ENCODE results near the gene ATP6V1B1.

The ATP6V1B1 gene

GRCh38 chr2:70928366-70928765 lies 7.3 kb upstream of the ATP6V1B1 start:
- Histone ChIP-seq H3K9ac (ENCODE audit: insufficient read length) (no peak overlapping the region), H3K4me3 (no peak overlapping the region), H3K27ac (no peak overlapping the region), H3K9me3 (ENCODE audit: low read depth, low read length) (no peaks in the 10 kb centered on the region), H3K36me3 (ENCODE audit: insufficient read depth, low read length) (no peaks in the 10 kb centered on the region)
- no peak for DNase-seq (ENCODE audit: low read depth, low spot score)
- TF ChIP-seq EZH2 (IDR thresholded peaks at IDR 0.05) (no peak), FOXP2 (optimal IDR thresholded peaks at IDR 0.05; ENCODE audit: control extremely low read depth, extremely low read length, insufficient read depth) (no peak), POLR2AphosphoS5 (IDR thresholded peaks at IDR 0.05; ENCODE audit: borderline replicate concordance, low read depth, low read length) (no peak)

- Histone ChIP-seq H3K27ac (no peak overlapping the region), H3K4me3 (no peak overlapping the region), H3K9me3 (ENCODE audit: low read depth, low read length) (no peaks in the 10 kb centered on the region), H3K9ac (ENCODE audit: insufficient read length) (no peak overlapping the region), H3K36me3 (ENCODE audit: insufficient read depth, low read length) (no peaks in the 10 kb centered on the region)
- no peak for DNase-seq (ENCODE audit: low read depth, low spot score)
- TF ChIP-seq FOXP2 (optimal IDR thresholded peaks at IDR 0.05; ENCODE audit: control extremely low read depth, extremely low read length, insufficient read depth) = no peak
- no peak for TF ChIP-seq POLR2AphosphoS5 (IDR thresholded peaks at IDR 0.05; ENCODE audit: borderline replicate concordance, low read depth, low read length)
- no peak for TF ChIP-seq EZH2 (IDR thresholded peaks at IDR 0.05)
Observed at GRCh38 chr2:70930371-70931329, 5.0 kb upstream of the ATP6V1B1 start.

GRCh38 chr2:70931376-70932000 lies 4.2 kb upstream of the ATP6V1B1 start:
- H3K27ac ChIP-seq = no peak overlapping the region
- H3K9ac ChIP-seq (ENCODE audit: insufficient read length) = no peak overlapping the region

GRCh38 chr2:70932631-70933230 lies 3.0 kb upstream of the ATP6V1B1 start:
- Histone ChIP-seq H3K27ac (no peak overlapping the region), H3K9me3 (ENCODE audit: low read depth, low read length) (no peaks in the 10 kb centered on the region), H3K36me3 (ENCODE audit: insufficient read depth, low read length) (no peaks in the 10 kb centered on the region), H3K9ac (ENCODE audit: insufficient read length) (no peak overlapping the region), H3K4me3 (no peak overlapping the region)
- no peak for TF ChIP-seq POLR2AphosphoS5 (IDR thresholded peaks at IDR 0.05; ENCODE audit: borderline replicate concordance, low read depth, low read length)
- TF ChIP-seq EZH2 (IDR thresholded peaks at IDR 0.05) = no peak
- no peak for TF ChIP-seq FOXP2 (optimal IDR thresholded peaks at IDR 0.05; ENCODE audit: control extremely low read depth, extremely low read length, insufficient read depth)
- DNase-seq (ENCODE audit: low read depth, low spot score) = no peak

More at GRCh38 chr2:70931376-70932000, 4.2 kb upstream of the ATP6V1B1 start:
- no peak for DNase-seq (ENCODE audit: low read depth, low spot score)
- no peaks in the 10 kb centered on the region for H3K36me3 ChIP-seq (ENCODE audit: insufficient read depth, low read length)
- TF ChIP-seq POLR2AphosphoS5 (IDR thresholded peaks at IDR 0.05; ENCODE audit: borderline replicate concordance, low read depth, low read length) (no peak), EZH2 (IDR thresholded peaks at IDR 0.05) (no peak), FOXP2 (optimal IDR thresholded peaks at IDR 0.05; ENCODE audit: control extremely low read depth, extremely low read length, insufficient read depth) (no peak)
- no peaks in the 10 kb centered on the region for H3K9me3 ChIP-seq (ENCODE audit: low read depth, low read length)
- H3K4me3 ChIP-seq = no peak overlapping the region

GRCh38 chr2:70934981-70935380 lies 719 bp upstream of the ATP6V1B1 start:
- Histone ChIP-seq H3K27ac (no peak overlapping the region), H3K9ac (ENCODE audit: insufficient read length) (no peak overlapping the region), H3K36me3 (ENCODE audit: insufficient read depth, low read length) (no peaks in the 10 kb centered on the region), H3K9me3 (ENCODE audit: low read depth, low read length) (no peaks in the 10 kb centered on the region), H3K4me3 (no peak overlapping the region)
- TF ChIP-seq FOXP2 (optimal IDR thresholded peaks at IDR 0.05; ENCODE audit: control extremely low read depth, extremely low read length, insufficient read depth) = no peak
- TF ChIP-seq POLR2AphosphoS5 (IDR thresholded peaks at IDR 0.05; ENCODE audit: borderline replicate concordance, low read depth, low read length) = no peak
- TF ChIP-seq EZH2 (IDR thresholded peaks at IDR 0.05) = no peak
- DNase-seq (ENCODE audit: low read depth, low spot score) = no peak

- H3K9me3 ChIP-seq (ENCODE audit: low read depth, low read length) = no peaks in the 10 kb centered on the region
- no peaks in the 10 kb centered on the region for H3K36me3 ChIP-seq (ENCODE audit: insufficient read depth, low read length)
- no peak for DNase-seq (ENCODE audit: low read depth, low spot score)
- no peak overlapping the region for H3K4me3 ChIP-seq
- H3K27ac ChIP-seq = no peak overlapping the region
- no peak overlapping the region for H3K9ac ChIP-seq (ENCODE audit: insufficient read length)
- no peak for TF ChIP-seq EZH2 (IDR thresholded peaks at IDR 0.05)
- no peak for TF ChIP-seq FOXP2 (optimal IDR thresholded peaks at IDR 0.05; ENCODE audit: control extremely low read depth, extremely low read length, insufficient read depth)
- no peak for TF ChIP-seq POLR2AphosphoS5 (IDR thresholded peaks at IDR 0.05; ENCODE audit: borderline replicate concordance, low read depth, low read length)
Observed at GRCh38 chr2:70936165-70936978, 672 bp downstream of the ATP6V1B1 start.

GRCh38 chr2:70936979-70937811 lies 1.5 kb downstream of the ATP6V1B1 start:
- TF ChIP-seq FOXP2 (optimal IDR thresholded peaks at IDR 0.05; ENCODE audit: control extremely low read depth, extremely low read length, insufficient read depth) (no peak), POLR2AphosphoS5 (IDR thresholded peaks at IDR 0.05; ENCODE audit: borderline replicate concordance, low read depth, low read length) (no peak), EZH2 (IDR thresholded peaks at IDR 0.05) (no peak)
- Histone ChIP-seq H3K9me3 (ENCODE audit: low read depth, low read length) (no peaks in the 10 kb centered on the region), H3K36me3 (ENCODE audit: insufficient read depth, low read length) (no peaks in the 10 kb centered on the region), H3K9ac (ENCODE audit: insufficient read length) (no peak overlapping the region), H3K4me3 (no peak overlapping the region), H3K27ac (no peak overlapping the region)
- no peak for DNase-seq (ENCODE audit: low read depth, low spot score)
